ENCODE data around the gene DCDC2C.

Gene DCDC2C

GRCh38 chr2:3827673-3828575 is 124.5 kb downstream of the DCDC2C start:
- DNase-seq (ENCODE audit: low spot score): no peak

DNA sequence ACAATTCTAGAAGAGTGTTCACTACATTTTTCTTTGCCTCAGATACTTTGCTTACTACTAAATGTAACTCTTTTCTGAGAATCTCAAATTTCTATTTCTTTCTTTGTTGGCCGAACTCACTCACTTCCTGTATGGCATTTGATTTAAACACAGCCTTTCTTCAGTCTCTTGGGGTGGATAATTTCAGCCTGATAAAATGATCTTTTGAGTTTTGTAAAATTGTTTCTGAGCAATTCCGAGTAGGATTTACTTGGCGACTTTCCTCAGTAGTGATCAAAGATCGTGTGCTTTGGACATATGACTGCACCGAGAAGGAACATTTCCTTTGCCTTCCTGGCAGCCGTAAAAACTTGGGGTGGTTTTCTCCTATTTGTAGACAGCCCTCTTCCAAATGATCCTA is 127.4 kb downstream of the DCDC2C start:
- DNase-seq (ENCODE audit: low spot score): no peak

GRCh38 chr2:3837086-3837485 is 133.7 kb downstream of the DCDC2C start:
- DNase-seq (ENCODE audit: low spot score): no peak

DNA sequence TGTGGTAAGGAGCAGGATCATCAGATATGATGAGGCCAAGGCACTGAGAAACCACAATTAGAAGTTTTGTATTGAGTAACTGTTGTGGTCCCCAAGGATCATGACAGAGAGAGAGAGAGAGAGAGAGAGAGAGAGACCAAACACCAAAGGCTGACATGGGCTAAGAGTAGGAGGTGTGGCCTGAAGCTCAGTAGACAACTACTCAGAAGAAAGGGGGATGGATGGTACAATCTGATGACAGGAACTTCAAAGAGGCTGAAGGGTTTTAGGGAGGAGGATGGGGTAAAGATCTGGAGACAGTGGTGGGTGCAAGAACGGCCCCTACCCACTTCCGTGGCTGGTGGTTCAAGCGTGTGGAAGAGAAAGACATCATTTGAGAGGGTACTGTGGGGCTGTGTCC is 135.0 kb downstream of the DCDC2C start:
- DNase-seq (ENCODE audit: low spot score): no peak

DNA sequence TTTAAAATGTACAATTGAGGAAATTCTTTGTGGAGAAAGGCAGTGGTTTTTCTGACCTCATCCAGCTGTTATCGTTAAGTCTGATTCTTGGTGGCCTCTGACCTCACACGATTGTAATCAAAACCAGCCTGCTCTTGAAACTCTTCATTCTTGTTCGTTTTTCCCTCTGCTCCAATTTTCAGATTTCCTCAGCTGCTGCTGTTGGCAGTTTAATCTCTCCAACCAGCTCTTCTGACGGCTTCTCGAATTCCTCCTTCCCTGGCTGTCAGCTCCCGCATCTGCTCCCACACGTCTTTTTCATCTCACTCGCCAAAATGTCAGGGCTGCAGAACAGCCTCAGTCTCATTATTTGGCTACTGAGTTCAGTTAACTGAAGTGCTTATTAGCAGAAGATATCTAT is 136.1 kb downstream of the DCDC2C start:
- DNase-seq (ENCODE audit: low spot score): no peak

DNA sequence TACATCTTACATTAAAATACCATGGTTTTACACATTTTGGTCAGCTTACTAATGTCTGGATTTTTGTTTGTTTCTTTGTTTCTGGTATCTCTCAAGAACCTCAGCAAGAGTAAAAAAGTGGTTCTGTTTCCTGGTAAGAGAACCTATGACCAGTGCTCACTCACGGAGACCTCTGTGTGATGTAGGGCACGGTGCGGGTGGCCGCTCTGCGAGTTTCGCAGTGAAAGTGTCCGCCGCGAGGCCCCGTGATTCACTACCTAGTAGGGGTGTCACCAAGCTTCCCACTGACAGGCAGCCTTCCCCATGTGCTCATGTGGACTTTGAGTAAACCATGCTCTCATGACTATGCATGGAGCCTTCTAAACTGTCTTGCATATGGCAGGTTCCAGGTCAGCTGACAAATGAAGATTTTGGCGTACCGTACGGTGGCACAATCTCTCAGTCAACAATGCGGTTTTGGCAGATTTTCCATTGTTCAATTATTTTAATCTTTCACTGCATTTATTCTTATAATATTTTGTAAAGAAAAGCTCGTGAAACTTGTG is 137.3 kb downstream of the DCDC2C start:
- no peak for DNase-seq (ENCODE audit: low spot score)

DNA sequence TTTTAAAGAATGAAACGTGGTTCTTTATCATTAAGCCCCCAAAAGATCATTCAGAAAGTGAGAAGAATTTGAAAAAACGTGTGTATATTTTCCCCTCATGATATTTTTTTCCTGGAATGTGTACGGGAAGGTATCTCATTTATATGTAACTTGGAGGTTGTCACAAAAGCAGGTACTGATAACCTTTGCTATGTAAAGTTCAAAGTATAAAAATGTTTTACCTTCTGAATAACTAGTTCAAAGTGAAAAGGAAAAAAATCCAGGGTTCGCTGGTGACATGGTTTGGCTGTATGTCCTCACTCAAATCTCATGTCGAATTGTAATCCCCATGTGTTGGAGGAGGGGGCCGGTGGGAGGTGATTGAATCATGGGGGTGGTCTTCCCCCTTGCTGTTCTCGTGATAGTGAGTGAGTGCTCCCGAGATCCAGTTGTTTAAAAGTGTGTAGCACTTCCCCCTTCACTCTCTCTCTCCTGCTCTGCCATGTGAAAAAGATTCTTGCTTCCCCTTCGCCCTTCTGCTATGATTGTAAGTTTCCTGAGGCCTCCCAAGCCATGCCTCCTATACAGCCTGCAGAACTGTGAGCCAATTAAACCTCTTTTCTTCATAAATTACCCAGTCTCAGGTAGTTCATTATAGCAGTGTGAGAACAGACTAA is 144.2 kb downstream of the DCDC2C start:
- DNase-seq (ENCODE audit: low spot score): no peak

GRCh38 chr2:3848776-3849175 is 145.4 kb downstream of the DCDC2C start:
- no peak for DNase-seq (ENCODE audit: low spot score)

DNA sequence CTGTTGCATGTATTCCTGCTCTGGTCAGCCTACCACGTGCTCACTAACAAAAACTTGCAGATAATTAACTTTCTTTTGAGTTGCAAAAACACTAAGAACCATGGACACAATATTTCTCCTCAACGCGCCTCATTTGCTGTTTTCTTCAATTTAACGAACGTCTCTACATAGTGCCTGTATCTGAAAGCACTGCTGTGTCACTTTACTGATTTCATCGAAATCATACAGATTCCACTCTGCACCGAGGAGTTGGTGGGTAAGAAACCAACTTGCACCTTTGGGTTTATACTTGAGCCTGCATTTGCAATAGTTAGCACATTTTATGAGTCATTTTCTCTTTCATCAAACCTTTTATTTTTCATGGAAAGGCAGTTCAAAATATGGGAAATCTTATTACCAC is 145.8 kb downstream of the DCDC2C start:
- DNase-seq (ENCODE audit: low spot score): no peak

- no peak for DNase-seq (ENCODE audit: low spot score)
These were observed 154.2 kb downstream of the DCDC2C start for GRCh38 chr2:3857576-3857975.

- DNase-seq (ENCODE audit: low spot score): no peak
These were observed 161.8 kb downstream of the DCDC2C start for GRCh38 chr2:3864943-3865865.

DNA sequence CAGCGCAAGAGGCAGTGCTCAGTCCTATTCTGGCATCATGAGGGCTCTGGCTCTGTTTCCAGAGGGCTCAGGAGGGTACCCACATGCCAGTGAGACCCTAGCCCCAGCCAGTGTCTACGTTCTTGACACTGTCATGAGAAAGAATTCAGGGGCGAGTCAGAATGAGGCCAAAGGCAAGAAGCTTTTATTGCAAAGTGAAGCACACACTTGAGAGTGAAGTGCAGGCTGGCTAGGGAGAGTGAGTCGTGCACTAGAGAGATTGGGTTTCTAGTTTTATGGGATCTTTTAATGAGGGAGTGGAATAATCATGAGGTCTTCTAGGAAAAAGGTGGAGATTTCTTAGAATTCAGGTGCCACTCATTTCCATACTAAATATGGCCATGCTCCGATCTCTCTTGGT is 164.1 kb downstream of the DCDC2C start:
- no peak for DNase-seq (ENCODE audit: low spot score)

- no peak for DNase-seq (ENCODE audit: low spot score)
These were observed 164.8 kb downstream of the DCDC2C start for GRCh38 chr2:3868012-3868805.

GRCh38 chr2:3870222-3870621 is 166.8 kb downstream of the DCDC2C start:
- no peak for DNase-seq (ENCODE audit: low spot score)

DNA sequence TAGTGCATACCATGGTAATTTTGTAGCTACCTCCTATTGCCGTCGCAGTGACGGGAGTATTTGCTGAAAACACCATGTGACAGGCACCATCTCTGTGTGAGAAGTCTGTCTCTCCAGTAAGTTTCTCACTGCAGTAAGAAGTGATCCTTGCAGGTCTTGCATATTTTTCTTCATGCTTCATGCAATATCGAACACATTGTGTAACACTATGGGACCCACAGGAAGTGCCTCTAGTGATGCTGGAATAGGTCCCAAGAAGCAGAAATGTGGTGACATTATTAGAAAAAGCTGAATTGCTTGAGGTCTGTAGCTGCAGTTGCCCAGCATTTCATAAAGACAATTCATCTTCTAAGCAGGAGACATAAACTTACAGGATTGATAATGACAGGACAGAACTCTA is 167.6 kb downstream of the DCDC2C start:
- no peak for DNase-seq (ENCODE audit: low spot score)

DNA sequence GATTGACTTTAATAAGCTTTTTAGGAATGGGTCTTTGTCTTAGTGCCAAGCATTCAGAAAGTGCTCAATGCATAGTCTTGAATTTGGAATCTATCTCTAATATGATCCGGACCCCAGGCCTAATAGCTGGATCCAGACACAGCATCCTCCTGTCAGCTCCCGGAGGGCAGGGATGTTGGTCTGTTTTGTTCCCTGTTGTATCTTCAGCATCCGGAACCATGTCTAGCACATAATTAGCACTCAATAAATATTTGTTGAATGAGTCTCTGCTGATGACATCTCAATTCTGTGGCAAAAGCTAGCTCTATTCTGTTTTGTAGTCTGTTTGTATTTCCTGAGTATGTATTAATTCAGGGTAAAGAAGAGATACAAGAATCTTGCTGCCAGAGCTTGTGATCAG is 169.1 kb downstream of the DCDC2C start:
- DNase-seq (ENCODE audit: low spot score): no peak

DNA sequence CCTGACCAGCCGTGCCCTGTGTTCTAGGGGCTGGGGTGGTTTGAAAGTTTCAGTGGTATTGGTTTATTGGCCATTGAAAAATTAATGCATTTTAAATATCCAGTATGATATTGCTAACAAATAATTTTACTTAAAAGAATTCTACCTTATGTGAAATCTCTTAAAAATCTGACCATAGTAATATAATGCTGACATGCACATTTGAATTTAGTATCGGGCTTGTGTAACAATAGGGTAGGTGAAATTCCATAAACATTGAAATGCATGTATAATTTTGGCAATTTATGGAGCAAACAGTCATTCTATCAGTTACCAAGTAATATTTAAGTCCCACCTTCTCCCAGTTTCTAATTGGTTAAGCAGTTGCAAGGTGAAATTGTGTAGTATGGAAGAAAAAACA is 170.5 kb downstream of the DCDC2C start:
- DNase-seq (ENCODE audit: low spot score): no peak

DNA sequence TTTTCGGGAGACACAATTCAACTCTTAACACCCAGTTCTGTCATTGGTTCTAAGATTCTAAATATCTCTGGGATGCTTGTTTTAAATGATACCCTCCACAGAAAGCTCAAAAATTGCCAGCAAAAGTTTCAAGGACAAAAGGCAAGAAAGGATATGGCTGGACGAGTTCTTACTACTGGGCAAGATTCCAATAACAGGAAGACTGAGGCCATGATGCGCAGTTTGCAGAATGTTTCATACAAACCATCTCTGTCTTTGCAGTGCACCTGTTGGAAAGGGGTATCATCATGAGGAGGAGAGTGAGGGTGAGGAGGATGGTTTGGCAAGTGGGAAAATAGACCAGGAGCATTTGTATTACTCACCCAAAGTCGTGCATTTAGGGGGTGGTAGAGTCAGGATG is 172.8 kb downstream of the DCDC2C start:
- no peak for DNase-seq (ENCODE audit: low spot score)

DNA sequence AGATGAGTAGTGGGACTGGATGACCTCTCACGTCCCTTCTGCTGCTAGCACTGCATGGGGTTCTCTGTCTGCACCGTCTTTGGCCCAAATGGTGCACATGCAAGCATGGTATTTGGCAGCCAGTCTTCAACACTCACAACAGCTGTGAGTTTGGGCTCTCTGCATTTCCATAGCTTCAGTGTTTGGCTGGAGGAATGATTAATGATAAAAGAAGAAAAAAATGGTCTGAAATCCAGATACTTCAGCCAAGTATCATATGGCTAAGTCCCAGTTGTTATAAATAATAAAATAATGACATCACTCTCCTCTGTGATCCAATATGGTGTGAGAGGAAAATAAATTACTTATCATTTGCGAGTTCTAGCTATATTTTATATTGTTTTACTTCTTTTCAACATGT is 173.3 kb downstream of the DCDC2C start:
- DNase-seq (ENCODE audit: low spot score): no peak

DNA sequence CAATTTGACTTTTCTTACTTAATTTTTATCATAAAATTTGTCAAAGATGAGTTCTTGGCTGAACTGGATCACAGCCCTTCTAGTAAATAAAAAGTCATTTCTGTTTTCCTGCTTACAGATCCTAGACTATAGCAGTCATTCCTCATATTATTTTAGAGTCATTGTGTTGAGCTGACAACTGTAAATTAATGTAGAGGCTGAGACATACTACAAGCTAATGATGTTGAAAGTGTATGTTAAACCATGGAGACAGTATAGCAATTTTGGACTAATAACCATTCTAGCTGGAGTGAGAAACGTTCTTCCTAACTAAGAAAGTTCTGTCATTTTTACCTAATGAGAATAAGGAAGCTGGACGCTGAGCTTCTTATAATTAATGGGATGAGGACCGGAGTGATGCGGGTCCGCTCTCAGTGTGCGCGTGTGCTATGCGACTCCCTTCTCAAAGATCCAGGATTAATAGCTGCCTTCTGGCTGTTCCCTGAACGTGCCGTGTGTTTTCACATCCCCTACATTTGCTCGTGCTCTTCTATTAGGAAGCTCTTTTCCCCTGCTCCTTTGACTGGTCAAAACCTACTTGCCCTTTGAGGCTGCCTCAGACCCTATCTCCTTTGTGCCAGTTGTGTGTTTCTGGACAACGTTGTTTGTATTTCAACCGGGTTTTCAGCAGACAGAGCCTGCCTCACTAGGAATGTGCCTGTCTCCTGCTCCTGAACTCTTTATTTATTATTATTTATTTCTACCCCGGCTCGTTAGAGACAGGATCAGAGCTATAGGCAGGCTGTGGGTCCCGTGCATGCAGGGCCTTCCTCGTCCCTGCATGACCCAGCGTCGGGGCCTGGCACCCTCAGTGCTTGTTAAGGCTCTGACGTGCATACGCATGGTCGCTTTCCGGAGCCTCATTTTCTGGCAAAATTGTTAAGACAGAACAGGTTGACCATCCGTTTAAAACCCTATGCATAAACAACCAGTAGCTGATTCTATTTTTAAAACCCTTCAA is 182.6 kb downstream of the DCDC2C start:
- no peak for DNase-seq (ENCODE audit: low spot score)
